ENCODE results near the gene SEC16B. TPM values are rescaled to one million over a fixed set of nuclear protein-coding genes. Genes with fewer than 3 reads are reported as not detected.

SEC16B gene
- total and polyA plus RNA-seq, 10 donors, result 2.9 to 15.4 (median 7.8) TPM

DNA sequence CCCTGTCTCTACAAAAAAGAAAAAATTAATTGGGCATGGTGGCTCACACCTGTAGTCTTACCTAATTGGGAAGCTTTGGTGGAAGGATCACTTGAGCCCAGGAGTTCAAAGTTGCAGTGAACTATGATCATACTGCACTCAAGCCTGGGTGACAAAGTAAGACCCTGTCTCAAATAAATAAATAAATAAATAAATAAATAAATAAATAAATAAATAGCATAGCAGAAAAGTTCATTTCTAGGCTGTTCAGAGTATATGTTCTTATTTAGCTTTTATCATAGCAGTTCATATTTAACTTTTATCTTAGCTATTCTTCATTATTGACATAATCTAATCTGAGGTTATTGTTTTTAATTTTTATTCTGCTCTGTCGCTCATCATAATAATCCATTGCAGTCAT, 8.7 kb upstream of the SEC16B start:
- Histone ChIP-seq H3K4me3 (no peak overlapping the region), H3K9me3 (no peaks in the 10 kb centered on the region), H3K4me1 (no peaks in the 10 kb centered on the region), H3K27ac (no peak overlapping the region), H3K36me3 (peaks cover 0 to 8% (median 0%) of the 10 kb centered on the region in 6 donors), H3K27me3 (replicated peaks in 1 of 7) (no peaks in the 10 kb centered on the region)
- TF ChIP-seq POLR2A (IDR thresholded peaks at IDR 0.05) (no peak), CTCF (IDR thresholded peaks at IDR 0.05 in 8 of 11, conservative IDR thresholded peaks at IDR 0.05 in 3 of 11) (no peak), POLR2AphosphoS5 (IDR thresholded peaks at IDR 0.05) (no peak)
- intact Hi-C loops (cut with DNase I; ENCODE audit: low total_unique reads), result no loop called here
- WGBS, 5 donors, result 90 to 100% (median 94%) methylated on average over 1 of the region's 1 CpG
- no peak for DNase-seq

DNA sequence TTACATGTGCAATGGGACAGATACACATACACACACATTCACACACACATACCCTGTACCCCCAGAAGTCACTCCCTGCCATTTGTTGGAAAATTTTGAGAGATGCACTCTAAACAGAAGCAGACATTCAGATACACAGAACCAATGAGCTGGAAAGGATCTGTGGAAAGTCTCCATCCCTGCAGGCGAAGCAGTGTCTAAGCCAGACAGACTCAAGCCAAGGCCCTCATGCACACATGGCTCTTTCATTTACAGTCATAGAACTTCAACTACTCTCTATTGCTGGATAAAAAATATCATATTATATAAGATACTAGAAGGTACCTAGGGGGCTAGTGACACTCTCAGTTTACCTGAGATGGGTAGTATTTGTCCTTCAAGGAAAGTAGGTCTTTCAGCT, 7.3 kb upstream of the SEC16B start:
- no peak overlapping the region for H3K4me3 ChIP-seq
- H3K4me1 ChIP-seq, result no peaks in the 10 kb centered on the region
- H3K27ac ChIP-seq, result no peak overlapping the region
- TF ChIP-seq POLR2AphosphoS5 (IDR thresholded peaks at IDR 0.05) (no peak), CTCF (IDR thresholded peaks at IDR 0.05 in 8 of 11, conservative IDR thresholded peaks at IDR 0.05 in 3 of 11) (no peak), POLR2A (IDR thresholded peaks at IDR 0.05) (no peak)
- peaks cover 0 to 8% (median 0%) of the 10 kb centered on the region in 6 donors for H3K36me3 ChIP-seq
- no peak for DNase-seq
- WGBS, 5 donors, result 83 to 100% (median 88%) methylated on average over 1 of the region's 1 CpG
- intact Hi-C loops (cut with DNase I; ENCODE audit: low total_unique reads), result no loop called here
- H3K27me3 ChIP-seq (replicated peaks in 1 of 7), result no peaks in the 10 kb centered on the region
- no peaks in the 10 kb centered on the region for H3K9me3 ChIP-seq

- intact Hi-C loops (cut with DNase I; ENCODE audit: low total_unique reads), result no loop called here
- peaks cover 0 to 8% (median 0%) of the 10 kb centered on the region in 6 donors for H3K36me3 ChIP-seq
Observed at GRCh38 chr1:177976596-177976995, 6.7 kb upstream of the SEC16B start.

More at GRCh38 chr1:177976596-177976995, 6.7 kb upstream of the SEC16B start:
- no peak for TF ChIP-seq POLR2AphosphoS5 (IDR thresholded peaks at IDR 0.05)
- no peak for TF ChIP-seq CTCF (IDR thresholded peaks at IDR 0.05 in 8 of 11, conservative IDR thresholded peaks at IDR 0.05 in 3 of 11)
- no peak for TF ChIP-seq POLR2A (IDR thresholded peaks at IDR 0.05)
- H3K27ac ChIP-seq, result no peak overlapping the region
- H3K4me3 ChIP-seq, result no peak overlapping the region
- DNase-seq, result no peak
- H3K9me3 ChIP-seq, result no peaks in the 10 kb centered on the region
- H3K4me1 ChIP-seq, result no peaks in the 10 kb centered on the region
- H3K27me3 ChIP-seq (replicated peaks in 1 of 7), result no peaks in the 10 kb centered on the region
